Mucosa of rectum (tissue), 2 donors: Measurements from ENCODE around the gene COL9A3.

ENCODE experiments used
- H3K27ac ChIP-seq, 2 donors: one replicate each; pipeline ENCODE4 v1.7.0; 2013; ENCODE audit warnings: inconsistent platforms in 2 of 2, low read depth in 2 of 2, low read length in 2 of 2
- H3K27me3 ChIP-seq, 2 donors: one replicate each; pipeline ENCODE4 v1.7.0; 2013; ENCODE audit warnings: low read length in 2 of 2; ENCODE audit not compliant: control insufficient read depth in 2 of 2, insufficient read depth in 2 of 2
- H3K36me3 ChIP-seq, 2 donors: one replicate each; pipeline ENCODE4 v1.7.0; 2013; ENCODE audit warnings: low read length in 2 of 2; ENCODE audit not compliant: control insufficient read depth in 2 of 2, insufficient read depth in 2 of 2
- H3K4me1 ChIP-seq, 2 donors: one replicate each; pipeline ENCODE4 v1.7.0; 2013; ENCODE audit warnings: low read length in 2 of 2, mild to moderate bottlenecking in 1 of 2; ENCODE audit not compliant: control insufficient read depth in 2 of 2, insufficient read depth in 2 of 2
- H3K4me3 ChIP-seq, 2 donors: one replicate each; pipeline ENCODE4 v1.7.0; 2013; ENCODE audit warnings: low read length in 2 of 2
- H3K9ac ChIP-seq, 2 donors: one replicate each; pipeline ENCODE4 v1.7.0; 2013; ENCODE audit warnings: low read length in 2 of 2, low read depth in 1 of 2, mild to moderate bottlenecking in 1 of 2
- H3K9me3 ChIP-seq, 2 donors: one replicate each; pipeline ENCODE4 v1.7.0; 2013; ENCODE audit warnings: low read length in 2 of 2; ENCODE audit not compliant: control insufficient read depth in 2 of 2
- donor health status: healthy.
- donor health status: Normal muscosa, but diverticular disease.

The COL9A3 gene

DNA sequence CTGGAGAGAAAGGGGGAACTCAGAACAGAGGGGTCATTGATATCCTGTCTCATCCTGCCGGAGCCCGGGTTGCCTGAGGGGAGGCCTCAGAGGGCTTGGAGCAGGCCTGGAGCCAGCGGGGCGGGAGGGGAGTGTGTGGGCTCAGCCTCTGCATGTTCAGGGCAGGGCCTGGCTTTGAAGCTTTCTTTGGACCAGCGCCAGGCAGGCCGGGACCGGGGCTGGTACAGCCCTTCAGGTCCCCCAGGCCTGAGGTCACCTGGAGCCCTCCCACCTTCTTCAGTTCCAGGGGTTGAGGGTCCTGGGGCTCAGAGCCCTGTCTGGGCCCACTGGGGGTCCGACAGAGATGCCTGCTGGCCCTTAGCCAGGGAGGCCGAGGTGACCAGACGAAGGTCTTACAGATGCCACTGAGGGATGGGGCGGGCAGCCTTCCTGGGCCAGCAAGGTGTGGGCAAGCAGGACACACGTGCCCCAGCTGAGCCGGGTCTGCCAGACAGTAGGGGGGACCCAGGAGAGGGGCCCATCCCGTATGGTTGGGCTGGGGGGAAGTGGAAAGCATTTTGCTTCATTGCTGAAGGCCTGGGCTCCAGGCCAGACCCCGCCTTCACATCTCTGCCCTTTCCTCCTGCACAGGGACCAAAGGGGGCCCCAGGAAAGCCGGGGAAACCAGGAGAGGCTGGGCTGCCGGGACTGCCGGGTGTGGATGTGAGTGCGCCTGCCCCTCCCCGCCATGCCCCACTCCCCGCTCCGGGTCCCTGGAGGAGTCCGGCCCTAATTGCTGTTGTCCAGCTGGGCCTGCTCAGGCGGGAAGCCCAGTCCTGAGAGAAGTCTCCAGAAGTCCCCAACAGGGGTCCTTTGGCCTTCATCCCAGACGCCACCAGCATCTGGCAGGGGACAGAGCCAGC lies 2.0 kb downstream of the COL9A3 start:
- no peaks in the 10 kb centered on the region for H3K9me3 ChIP-seq
- no peak overlapping the region for H3K27ac ChIP-seq
- peaks cover 2 to 4% of the 10 kb centered on the region in 2 donors for H3K4me1 ChIP-seq
- no peak overlapping the region for H3K9ac ChIP-seq
- peaks cover 21 to 41% of the 10 kb centered on the region in 2 donors for H3K27me3 ChIP-seq
- no peaks in the 10 kb centered on the region for H3K36me3 ChIP-seq
- no peak overlapping the region for H3K4me3 ChIP-seq

DNA sequence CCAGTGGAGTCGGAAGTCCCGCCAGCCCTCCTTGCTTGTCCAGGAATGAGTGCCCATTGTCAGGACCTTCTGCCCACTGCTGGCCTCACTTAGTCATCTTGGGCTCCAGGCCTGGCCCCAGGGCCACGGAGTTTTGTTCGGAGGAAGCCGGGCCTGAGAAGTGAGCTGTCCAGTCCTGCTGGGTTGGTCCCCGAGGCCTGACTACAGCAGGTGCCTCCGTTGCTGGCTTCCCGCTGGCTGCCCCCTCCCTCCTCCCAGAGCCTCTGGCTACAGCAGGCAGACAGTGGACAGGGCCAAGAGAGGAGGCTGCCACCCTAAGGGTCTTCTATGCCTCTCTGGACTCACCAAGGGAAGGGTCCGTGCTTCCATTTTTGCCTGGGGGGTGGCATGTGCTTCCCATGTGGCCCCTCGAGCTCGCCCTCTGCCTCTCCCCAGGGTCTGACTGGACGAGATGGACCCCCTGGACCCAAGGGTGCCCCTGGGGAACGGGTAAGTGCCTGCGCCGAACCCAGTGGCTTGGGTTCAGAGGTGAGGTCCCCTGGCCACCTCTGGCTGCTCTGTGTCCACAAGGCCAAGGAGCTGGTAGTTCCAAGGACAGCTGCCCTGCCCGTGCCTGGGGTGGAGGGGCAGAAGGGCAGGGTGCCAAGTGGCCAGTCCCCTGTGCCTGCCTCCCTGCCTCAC lies 2.8 kb downstream of the COL9A3 start:
- no peak overlapping the region for H3K4me3 ChIP-seq
- peaks cover 4 to 7% of the 10 kb centered on the region in 2 donors for H3K4me1 ChIP-seq
- H3K27ac ChIP-seq = no peak overlapping the region
- no peaks in the 10 kb centered on the region for H3K9me3 ChIP-seq
- peaks cover 21 to 39% of the 10 kb centered on the region in 2 donors for H3K27me3 ChIP-seq
- no peaks in the 10 kb centered on the region for H3K36me3 ChIP-seq
- H3K9ac ChIP-seq = no peak overlapping the region

DNA sequence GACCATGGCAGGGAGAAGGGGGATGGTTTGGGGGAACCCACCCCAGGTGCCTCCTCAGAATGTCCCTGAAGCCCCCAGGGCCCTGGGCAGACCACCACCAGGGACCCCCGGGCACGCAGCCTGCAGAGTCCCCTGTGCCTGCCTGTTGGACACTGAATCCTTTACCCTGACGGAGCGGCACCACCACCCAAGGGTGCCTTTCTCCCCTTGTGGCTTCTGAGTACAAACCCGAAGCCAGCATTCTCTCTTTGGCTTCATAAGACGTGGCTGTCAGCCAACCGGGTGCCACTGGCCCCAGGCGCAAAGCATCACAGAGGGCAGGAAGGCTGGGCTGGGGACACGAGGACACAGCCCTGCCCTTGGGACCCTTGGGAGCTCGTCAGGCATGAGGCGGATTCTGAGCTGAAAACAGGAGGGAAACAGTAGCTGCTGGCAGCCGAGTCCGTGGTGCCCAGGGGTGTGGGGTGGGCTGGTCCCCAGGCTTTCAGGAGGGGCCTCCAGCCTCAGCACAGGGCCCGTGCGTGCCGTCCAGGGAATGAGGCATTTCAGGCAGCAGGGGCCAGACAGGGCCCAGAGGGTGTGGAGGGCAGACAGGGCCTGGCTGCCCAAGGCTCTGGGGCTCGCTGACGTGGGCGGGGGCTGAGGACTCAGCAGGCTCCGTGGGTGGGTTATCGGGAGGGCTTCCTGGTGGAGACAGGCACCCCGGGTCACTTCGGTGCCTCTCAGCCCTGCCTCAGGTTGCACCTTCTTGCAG lies 3.5 kb downstream of the COL9A3 start:
- H3K27me3 ChIP-seq = peaks cover 14 to 32% of the 10 kb centered on the region in 2 donors

DNA sequence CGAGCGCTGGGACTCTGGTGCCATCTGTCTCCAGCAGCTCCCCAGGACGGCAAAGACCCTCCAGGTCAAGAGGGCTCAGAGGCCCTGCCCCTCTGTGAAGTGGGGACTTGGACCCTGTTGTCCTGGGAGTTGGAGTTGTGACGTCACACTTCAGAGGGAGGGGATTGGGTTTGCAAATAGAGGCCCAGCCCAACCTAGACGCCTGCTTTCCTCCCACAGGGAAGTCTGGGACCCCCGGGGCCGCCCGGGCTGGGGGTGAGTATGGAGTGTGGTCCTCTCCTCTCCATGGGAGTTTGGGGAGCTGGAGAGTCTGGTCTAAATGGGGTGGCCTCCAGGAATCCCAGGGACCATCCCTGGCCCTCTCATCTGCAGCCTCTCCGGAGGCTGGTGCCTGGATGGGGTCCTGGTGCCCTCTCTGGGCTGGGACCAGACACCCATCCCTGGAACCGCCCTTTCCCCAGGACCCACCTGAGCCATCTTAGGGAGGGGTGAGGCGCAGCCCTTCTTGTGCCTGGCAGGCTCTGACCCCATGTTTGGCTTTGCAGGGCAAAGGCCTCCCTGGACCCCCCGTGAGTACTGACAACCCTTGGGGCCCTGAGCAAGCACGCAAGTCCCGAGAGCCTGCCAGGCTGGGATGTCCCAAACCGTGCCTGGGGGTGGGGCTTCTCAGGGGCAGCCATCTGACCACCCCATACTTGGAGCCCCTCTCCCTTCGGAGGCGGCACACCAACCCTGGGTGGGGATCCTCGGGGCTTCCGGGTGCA lies 4.3 kb downstream of the COL9A3 start:
- no peaks in the 10 kb centered on the region for H3K36me3 ChIP-seq
- no peak overlapping the region for H3K27ac ChIP-seq
- H3K27me3 ChIP-seq = peaks cover 11 to 24% of the 10 kb centered on the region in 2 donors
- no peaks in the 10 kb centered on the region for H3K9me3 ChIP-seq
- H3K4me3 ChIP-seq = no peak overlapping the region
- no peak overlapping the region for H3K9ac ChIP-seq
- peaks cover 4 to 8% of the 10 kb centered on the region in 2 donors for H3K4me1 ChIP-seq

More for the DNA sequence above, 3.5 kb downstream of the COL9A3 start:
- Histone ChIP-seq H3K4me1 (peaks cover 4 to 8% of the 10 kb centered on the region in 2 donors), H3K27ac (no peak overlapping the region), H3K36me3 (no peaks in the 10 kb centered on the region), H3K9ac (no peak overlapping the region), H3K9me3 (no peaks in the 10 kb centered on the region), H3K4me3 (no peak overlapping the region)

DNA sequence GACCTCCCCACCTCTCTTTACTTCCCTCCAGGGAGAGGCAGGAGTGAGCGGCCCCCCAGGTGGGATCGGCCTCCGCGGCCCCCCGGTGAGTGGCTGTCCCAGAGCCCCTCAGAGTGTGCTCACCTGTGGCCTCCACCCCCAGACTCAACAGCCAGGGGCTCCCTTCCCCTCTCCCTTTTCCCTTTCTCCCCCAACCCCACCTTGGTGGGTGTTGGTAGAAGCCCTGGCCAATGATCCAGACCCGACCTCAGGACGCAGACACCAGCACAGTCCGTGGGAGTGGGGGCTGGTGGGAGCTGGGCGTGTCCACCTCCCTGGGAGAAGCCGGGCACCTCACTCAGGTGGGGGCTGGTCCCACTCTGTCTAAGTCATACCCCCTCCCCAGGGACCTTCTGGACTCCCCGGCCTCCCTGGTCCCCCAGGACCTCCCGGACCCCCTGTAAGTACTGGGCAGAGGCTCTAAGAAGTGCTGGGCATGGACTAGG lies 4.9 kb downstream of the COL9A3 start:
- Histone ChIP-seq H3K9ac (no peak overlapping the region), H3K4me1 (peaks cover 4 to 8% of the 10 kb centered on the region in 2 donors), H3K27me3 (peaks cover 11 to 20% of the 10 kb centered on the region in 2 donors), H3K4me3 (no peak overlapping the region), H3K9me3 (no peaks in the 10 kb centered on the region), H3K36me3 (no peaks in the 10 kb centered on the region), H3K27ac (no peak overlapping the region)

DNA sequence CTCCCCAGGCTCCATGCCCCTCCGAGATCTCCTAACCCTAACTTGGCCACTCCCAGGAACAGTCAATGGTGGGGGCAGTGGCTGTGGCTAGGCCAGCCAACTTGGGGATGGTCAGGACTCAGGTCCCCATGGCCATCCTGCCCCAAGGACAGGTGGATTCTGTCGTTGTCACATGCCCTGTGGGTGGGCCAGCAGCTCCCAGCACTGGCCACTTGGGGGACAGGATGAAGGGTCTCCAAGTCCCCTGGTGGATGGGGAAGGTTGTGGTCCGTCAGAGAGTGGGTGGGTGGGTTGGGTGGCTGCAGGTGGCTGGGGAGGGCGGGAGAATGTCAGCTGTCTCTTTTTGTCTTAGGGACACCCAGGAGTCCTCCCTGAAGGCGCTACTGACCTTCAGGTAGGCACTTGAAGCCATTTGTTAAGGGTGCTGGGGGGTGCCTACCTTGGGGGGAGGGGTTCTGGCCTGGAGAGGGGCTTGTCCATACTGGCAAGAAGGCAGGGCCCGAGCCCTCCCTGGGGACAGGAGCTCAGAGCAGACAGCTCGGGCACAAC lies 5.5 kb downstream of the COL9A3 start:
- Histone ChIP-seq H3K27ac (no peak overlapping the region), H3K36me3 (no peaks in the 10 kb centered on the region), H3K9ac (no peak overlapping the region), H3K9me3 (no peaks in the 10 kb centered on the region), H3K4me3 (no peak overlapping the region), H3K4me1 (peaks cover 4 to 8% of the 10 kb centered on the region in 2 donors), H3K27me3 (peaks cover 11 to 19% of the 10 kb centered on the region in 2 donors)

DNA sequence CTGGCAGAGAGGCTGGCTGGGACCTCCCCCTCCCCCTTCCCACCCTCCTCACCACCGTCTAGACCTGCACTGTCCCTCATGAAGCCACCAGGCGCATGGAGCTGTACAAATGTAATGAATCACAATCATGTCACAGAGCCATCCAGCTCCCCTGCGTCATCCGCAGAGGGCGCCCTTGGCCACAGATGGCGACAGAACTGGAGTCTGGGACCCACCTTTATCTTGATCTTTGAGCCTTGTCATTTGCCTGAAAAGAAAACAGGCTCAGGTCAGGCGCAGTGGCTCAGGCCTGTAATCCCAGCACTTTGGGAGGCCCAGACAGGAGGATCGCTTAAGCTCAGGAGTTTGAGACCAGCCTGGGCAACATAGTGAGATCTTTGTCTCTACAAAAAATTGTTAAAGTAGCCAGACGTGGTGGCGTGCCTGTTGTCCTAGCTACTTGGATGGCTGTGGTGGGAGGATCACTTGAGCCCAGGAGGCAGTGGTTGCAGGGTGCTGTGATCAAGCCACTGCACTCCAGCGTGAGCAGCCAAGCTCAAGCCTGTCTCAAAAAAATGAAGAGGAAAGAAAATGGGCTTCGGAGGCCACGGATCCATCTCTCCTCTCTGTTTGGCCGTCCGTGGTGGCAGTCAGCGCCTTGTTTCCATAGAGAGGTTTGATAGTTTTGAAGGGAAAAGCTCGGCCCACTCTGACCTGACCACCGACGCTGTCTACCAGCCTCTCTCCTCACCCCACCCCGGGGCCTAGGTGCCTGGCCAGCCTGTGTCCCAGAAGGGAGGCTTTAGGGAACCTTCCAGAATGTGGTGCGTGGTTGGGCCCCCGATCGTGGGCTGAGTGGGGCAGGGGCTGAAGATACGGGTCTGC lies 6.2 kb downstream of the COL9A3 start:
- Histone ChIP-seq H3K9me3 (no peaks in the 10 kb centered on the region), H3K36me3 (no peaks in the 10 kb centered on the region), H3K4me1 (peaks cover 4 to 8% of the 10 kb centered on the region in 2 donors), H3K27me3 (peaks cover 6 to 13% of the 10 kb centered on the region in 2 donors), H3K27ac (no peak overlapping the region), H3K4me3 (no peak overlapping the region), H3K9ac (no peak overlapping the region)

DNA sequence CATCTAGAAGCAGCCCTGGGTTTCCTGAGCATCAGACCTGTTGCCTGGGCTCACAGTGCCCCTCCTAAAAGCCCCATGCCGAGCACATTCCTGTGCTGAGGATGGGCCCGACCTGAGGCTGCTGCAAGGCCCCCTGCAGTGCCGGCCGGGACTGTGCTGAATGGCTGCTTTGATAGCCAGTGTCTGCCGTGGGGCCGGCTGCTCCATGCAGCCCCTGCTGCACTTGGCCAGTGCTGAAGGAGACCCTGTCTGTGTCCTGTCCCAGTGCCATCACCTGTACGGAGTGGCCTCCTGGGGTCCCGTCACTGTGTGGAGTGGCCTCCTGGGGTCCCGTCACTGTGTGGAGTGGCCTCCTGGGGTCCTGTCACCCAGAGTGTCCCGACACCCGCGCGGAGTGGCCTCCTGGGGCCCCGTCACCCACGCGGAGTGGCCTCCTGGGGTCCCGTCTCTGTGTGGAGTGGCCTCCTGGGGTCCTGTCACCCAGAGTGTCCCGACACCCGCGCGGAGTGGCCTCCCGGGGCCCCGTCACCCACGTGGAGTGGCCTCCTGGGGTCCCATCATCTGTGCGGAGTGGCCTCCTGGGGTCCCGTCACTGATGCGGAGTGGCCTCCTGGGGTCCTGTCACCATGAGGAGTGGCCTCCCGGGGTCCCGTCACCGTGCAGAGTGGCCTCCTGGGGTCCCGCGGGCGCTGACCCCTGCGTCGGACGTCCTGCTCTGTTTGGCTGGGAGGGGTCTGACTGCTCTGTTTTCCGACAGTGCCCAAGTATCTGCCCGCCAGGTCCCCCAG lies 7.0 kb downstream of the COL9A3 start:
- no peak overlapping the region for H3K27ac ChIP-seq
- H3K4me1 ChIP-seq = peaks cover under 1 to 6% of the 10 kb centered on the region in 2 donors
- peaks cover 0 to 9% of the 10 kb centered on the region in 2 donors for H3K27me3 ChIP-seq
- H3K4me3 ChIP-seq = no peak overlapping the region
- H3K9ac ChIP-seq = no peak overlapping the region
- no peaks in the 10 kb centered on the region for H3K36me3 ChIP-seq
- no peaks in the 10 kb centered on the region for H3K9me3 ChIP-seq
